ENCODE results near the gene RPS8. TPM values are rescaled to one million over a fixed set of nuclear protein-coding genes. Genes with fewer than 3 reads are reported as not detected.
"Not testable (repeated sequence)": the region's sequence is repeated elsewhere in the genome, so short reads cannot be mapped to it uniquely, and the experiment has no call there.

The RPS8 gene
- total and polyA plus RNA-seq, 8 donors = 322 to 3,429 (median 2,146) TPM

DNA sequence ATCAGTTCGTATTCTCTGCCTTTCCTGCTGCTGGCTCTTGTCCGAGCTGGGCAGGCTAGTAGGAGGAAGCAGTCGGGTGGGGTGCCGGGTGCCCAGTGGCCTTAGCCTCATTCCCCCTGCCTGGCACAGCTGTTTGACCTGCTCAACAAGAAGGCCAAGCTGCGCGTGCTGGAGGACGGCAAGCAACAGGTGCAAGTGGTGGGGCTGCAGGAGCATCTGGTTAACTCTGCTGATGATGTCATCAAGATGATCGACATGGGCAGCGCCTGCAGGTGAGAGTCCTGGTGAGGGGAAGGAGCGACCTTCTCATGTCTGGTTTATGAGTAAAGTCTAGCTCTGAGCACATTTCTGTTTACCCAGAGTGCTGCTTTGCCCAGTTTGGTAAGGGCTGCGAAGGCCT is 16.3 kb upstream of the RPS8 start:
- TF ChIP-seq POLR2AphosphoS5 (IDR thresholded peaks at IDR 0.05) (no peak), CTCF (IDR thresholded peaks at IDR 0.05) (no peak), POLR2A (IDR thresholded peaks at IDR 0.05) (no peak), EP300 (IDR thresholded peaks at IDR 0.05) (no peak)
- no peak overlapping the region for H3K4me3 ChIP-seq
- H3K27ac ChIP-seq = no peak overlapping the region
- peaks cover 0 to 72% (median 34%) of the 10 kb centered on the region in 4 donors for H3K36me3 ChIP-seq
- no peak for DNase-seq
- no peaks in the 10 kb centered on the region for H3K9me3 ChIP-seq
- H3K4me1 ChIP-seq = no peaks in the 10 kb centered on the region
- intact Hi-C loops (cut with DNase I; ENCODE audit: low total_unique reads) = no loop called here
- WGBS, 5 donors = 85 to 96% (median 93%) methylated on average over 5 to 11 of the region's 11 CpGs
- H3K27me3 ChIP-seq = no peaks in the 10 kb centered on the region

GRCh38 chr1:44760876-44761275 is 14.5 kb upstream of the RPS8 start:
- no peak overlapping the region for H3K27ac ChIP-seq
- whole genome bisulfite sequencing, 5 donors = 90 to 98% (median 95%) methylated on average over 3 of the region's 3 CpGs
- DNase-seq = no peak
- H3K4me1 ChIP-seq = no peaks in the 10 kb centered on the region
- no peaks in the 10 kb centered on the region for H3K27me3 ChIP-seq
- TF ChIP-seq CTCF (IDR thresholded peaks at IDR 0.05) (no peak), POLR2A (IDR thresholded peaks at IDR 0.05) (no peak)
- no peak overlapping the region for H3K4me3 ChIP-seq
- no peaks in the 10 kb centered on the region for H3K9me3 ChIP-seq
- intact Hi-C loops (cut with DNase I; ENCODE audit: low total_unique reads) = no loop called here
- H3K36me3 ChIP-seq = peaks cover 0 to 56% (median 28%) of the 10 kb centered on the region in 4 donors

GRCh38 chr1:44766421-44766820 is 8.9 kb upstream of the RPS8 start:
- peaks cover 0 to 38% (median 14%) of the 10 kb centered on the region in 4 donors for H3K36me3 ChIP-seq
- 86 to 98% (median 93%) methylated on average over 6 of the region's 6 CpGs for WGBS, 5 donors
- H3K4me3 ChIP-seq; H3K9me3 ChIP-seq; H3K27ac ChIP-seq; H3K27me3 ChIP-seq; intact Hi-C loops (cut with DNase I; ENCODE audit: low total_unique reads); DNase-seq; H3K4me1 ChIP-seq: not testable (repeated sequence)

GRCh38 chr1:44775930-44776729 is 790 bp downstream of the RPS8 start:
- no peak for TF ChIP-seq CTCF (IDR thresholded peaks at IDR 0.05)
- peak overlapping the region; percentile 66 to 93 (median 82) for H3K4me3 ChIP-seq
- peaks cover 41 to 50% (median 46%) of the 10 kb centered on the region in 4 donors for H3K36me3 ChIP-seq
- DNase-seq = peak in 1 of 2 donors; percentile 67
- peaks cover 20 to 36% (median 31%) of the 10 kb centered on the region in 4 donors for H3K4me1 ChIP-seq
- intact Hi-C loops (cut with DNase I; ENCODE audit: low total_unique reads) = no loop called here
- WGBS, 5 donors = 3 to 7% (median 4%) methylated on average over 24 to 36 of the region's 36 CpGs
- peak overlapping the region; percentile 93 to 99 (median 95) for H3K27ac ChIP-seq
- no peaks in the 10 kb centered on the region for H3K27me3 ChIP-seq
- no peaks in the 10 kb centered on the region for H3K9me3 ChIP-seq

GRCh38 chr1:44776730-44777068 is 1.4 kb downstream of the RPS8 start:
- H3K4me3 ChIP-seq = peak overlapping the region; percentile 66 to 93 (median 82)
- H3K9me3 ChIP-seq = no peaks in the 10 kb centered on the region
- peaks cover 41 to 56% (median 52%) of the 10 kb centered on the region in 4 donors for H3K36me3 ChIP-seq
- peaks cover 20 to 36% (median 31%) of the 10 kb centered on the region in 4 donors for H3K4me1 ChIP-seq
- 25 to 46% (median 37%) methylated on average over 12 of the region's 12 CpGs for WGBS, 5 donors
- TF ChIP-seq CTCF (IDR thresholded peaks at IDR 0.05) = no peak
- no peak for TF ChIP-seq EP300 (IDR thresholded peaks at IDR 0.05)
- no peak for TF ChIP-seq POLR2A (IDR thresholded peaks at IDR 0.05)
- TF ChIP-seq POLR2AphosphoS5 (IDR thresholded peaks at IDR 0.05) = no peak
- H3K27ac ChIP-seq = peak overlapping the region; percentile 6 to 99 (median 95)
- intact Hi-C loops (cut with DNase I; ENCODE audit: low total_unique reads) = no loop called here
- DNase-seq = no peak
- H3K27me3 ChIP-seq = no peaks in the 10 kb centered on the region
